HG03521 (cell line): ENCODE data around the gene CPPED1.

Experiments used
- ATAC-seq: cut with Tn5 transposase; IDR thresholded peaks from one replicate; pipeline ENCODE4 v1.9.1; 2021; ENCODE audit warnings: mild to moderate bottlenecking, moderate library complexity; ENCODE audit not compliant: unreplicated experiment

Gene CPPED1

GRCh38 chr16:12613131-12613991, 190.3 kb downstream of the CPPED1 start:
- ATAC-seq, result no peak

DNA sequence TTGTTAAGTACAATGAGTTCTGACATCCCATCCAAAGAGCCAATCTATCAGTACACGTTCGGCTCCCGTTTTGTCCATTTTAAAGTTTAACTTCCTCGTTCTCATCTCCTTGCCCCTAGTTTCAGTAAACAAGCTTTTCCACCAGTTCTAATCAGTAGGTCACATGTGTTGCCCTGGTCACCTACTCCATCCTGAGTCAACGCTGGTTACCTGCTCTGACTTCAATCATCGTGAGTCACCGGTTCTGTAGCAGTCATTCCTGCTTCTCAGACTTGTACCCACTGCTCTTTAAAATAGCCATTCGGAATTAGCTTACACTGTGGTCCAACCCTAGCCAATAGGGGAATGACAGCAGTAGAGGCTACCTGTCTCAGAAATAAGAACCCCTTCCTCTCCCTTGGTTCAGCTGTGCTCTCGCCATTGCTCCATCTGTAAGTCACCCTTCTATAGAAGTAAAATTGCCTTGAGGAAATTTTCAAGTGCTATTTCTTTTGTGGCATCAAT, 191.0 kb downstream of the CPPED1 start:
- no peak for ATAC-seq

DNA sequence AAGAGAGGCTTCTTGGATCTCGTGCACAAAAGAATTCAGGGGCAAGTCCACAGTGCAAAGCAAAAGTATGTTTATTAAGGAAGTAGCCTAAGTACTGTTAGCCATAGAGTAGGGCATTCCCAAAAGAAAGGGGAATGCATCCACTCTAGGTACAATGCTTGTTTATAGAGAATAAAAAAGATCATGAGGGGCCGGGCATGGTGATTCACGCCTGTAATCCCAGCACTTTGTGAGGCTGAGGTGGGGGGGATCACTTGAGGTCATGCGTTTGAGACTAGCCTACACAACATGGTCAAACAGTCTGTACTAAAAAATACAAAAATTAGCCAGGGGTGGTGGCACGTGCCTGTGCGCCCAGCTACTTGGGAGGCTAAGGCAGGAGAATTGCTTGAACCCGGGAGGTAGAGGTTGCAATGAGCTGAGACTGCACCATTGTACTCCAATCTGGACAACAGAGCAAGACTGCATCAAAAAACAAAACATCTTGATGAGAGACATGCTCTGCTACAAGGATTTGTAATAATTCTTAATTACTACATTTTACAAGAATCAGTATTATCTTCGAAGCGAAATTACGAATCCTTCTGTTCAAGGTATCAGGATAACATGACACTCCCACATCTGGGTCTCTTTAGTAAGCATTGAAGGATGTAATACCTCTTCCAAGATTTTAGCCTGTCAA, 191.6 kb downstream of the CPPED1 start:
- no peak for ATAC-seq

DNA sequence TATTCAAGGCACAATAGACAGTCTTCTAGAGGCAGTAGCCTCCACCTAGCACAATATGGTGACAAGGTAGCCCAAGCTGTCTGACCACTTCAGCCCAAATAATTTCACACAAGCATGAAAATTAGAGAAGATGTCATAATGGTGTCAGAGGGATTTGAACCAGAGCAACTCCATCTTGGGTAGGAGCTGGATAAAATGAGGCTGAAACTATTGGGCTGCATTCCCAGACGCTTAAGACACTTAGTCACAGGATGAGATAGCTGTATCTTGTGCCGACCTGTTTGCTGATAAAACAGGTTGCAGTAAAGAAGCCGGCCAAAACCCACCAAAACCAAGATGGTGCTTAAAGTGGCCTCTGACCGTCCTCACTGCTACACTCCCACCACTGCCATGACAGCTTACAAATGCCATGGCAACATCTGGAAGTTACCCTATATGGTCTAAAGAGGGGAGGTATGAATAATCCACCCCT, 192.6 kb downstream of the CPPED1 start:
- no peak for ATAC-seq

DNA sequence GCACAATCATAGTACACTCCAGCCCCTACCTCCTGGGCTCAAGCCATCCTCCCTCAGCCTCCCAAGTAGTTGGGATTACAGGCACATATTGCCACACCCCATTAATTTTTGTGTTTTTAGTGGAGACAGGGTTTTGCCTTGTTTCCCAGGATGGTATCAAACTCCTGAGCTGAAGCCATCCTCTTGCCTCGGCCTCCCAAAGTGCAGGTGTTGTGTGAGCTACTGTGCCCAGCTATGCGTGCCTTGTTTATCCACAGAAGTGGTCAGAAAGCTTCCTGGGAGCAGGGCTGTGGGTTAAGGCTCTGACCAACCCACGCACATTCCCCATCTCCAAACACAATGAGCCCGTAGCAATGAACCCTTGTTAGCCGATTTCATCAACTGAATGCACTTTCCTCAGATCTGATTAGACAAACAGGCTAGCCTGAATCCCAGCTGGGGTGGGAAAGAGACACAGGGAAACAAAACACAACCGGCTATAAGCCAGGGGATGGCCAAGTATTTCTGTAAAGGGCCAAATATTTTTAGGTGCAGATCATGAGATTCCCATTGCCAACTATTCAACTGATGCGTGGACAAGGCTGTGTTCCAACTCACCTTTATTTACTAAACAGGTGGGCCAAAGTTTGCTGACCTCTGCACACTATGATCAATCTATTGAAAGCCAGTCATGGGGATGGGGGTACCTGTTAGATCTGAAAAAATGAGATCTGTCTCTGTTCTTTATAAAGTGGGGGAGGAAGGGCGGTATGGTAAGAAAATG, 193.6 kb downstream of the CPPED1 start:
- ATAC-seq, result no peak
